WTC11 (cell line): Measurements from ENCODE around the gene CNOT6. TPM values are rescaled to one million over a fixed set of nuclear protein-coding genes. Genes with fewer than 3 reads are reported as not detected.

Source experiments
- ATAC-seq: fragments of 200-7000 bp; cut with Tn5 transposase; 2 replicates; pipeline ENCODE4 v1.10.0; 2021; ENCODE audit warnings: mild to moderate bottlenecking, moderate library complexity
- CTCF ChIA-PET: fragments of 300-600 bp; sonication (Branson Sonifier 250); formaldehyde crosslinking; loops from one replicate; lab custom pipeline; 2021; ENCODE audit warnings: antibody characterized with exemption; lab: Charles Lee
- POLR2A ChIA-PET: fragments of 350-600 bp; sonication (Branson Sonifier 250); formaldehyde crosslinking; loops from one replicate; lab custom pipeline; 2021; ENCODE audit warnings: antibody characterized with exemption; lab: Charles Lee
- DNase-seq: peaks from one replicate; pipeline ENCODE4 v3.0.0; 2021; ENCODE audit warnings: low spot score
- H3K27ac Mint-ChIP-seq: 2 replicates; pipeline ENCODE4 v1.8.0; 2021; ENCODE audit warnings: mixed read lengths
- H3K27me3 Mint-ChIP-seq: 2 replicates; pipeline ENCODE4 v1.8.0; 2021; ENCODE audit warnings: low read depth, mild to moderate bottlenecking, moderate library complexity, mixed read lengths
- H3K36me3 Mint-ChIP-seq: 2 replicates; pipeline ENCODE4 v1.8.0; 2021; ENCODE audit warnings: mixed read lengths
- H3K4me1 Mint-ChIP-seq: 2 replicates; pipeline ENCODE4 v1.8.0; 2022; ENCODE audit warnings: mixed read lengths
- H3K4me3 Mint-ChIP-seq: 2 replicates; pipeline ENCODE4 v1.8.0; 2021; ENCODE audit warnings: mild to moderate bottlenecking, moderate library complexity, mixed read lengths
- H3K9me3 Mint-ChIP-seq: 2 replicates; pipeline ENCODE4 v1.8.0; 2021; ENCODE audit warnings: mixed read lengths
- ATF1 ChIP-seq: sonication (generic); formaldehyde crosslinking; IDR thresholded peaks from 2 replicates; pipeline ENCODE4 v1.8.1; 2023; ENCODE audit warnings: mild to moderate bottlenecking, moderate library complexity, missing genetic modification reagents
- ATF2 ChIP-seq: sonication (generic); formaldehyde crosslinking; IDR thresholded peaks from 2 replicates; pipeline ENCODE4 v1.8.1; 2022; ENCODE audit warnings: low read depth, missing genetic modification reagents, borderline replicate concordance
- FOXP1 ChIP-seq: sonication (generic); formaldehyde crosslinking; IDR thresholded peaks from 2 replicates; pipeline ENCODE4 v1.8.0; 2022; ENCODE audit warnings: missing genetic modification reagents, mild to moderate bottlenecking, moderate library complexity, borderline replicate concordance
- FOXP4 ChIP-seq: sonication (generic); formaldehyde crosslinking; IDR thresholded peaks from 2 replicates; pipeline ENCODE4 v1.8.0; 2022; ENCODE audit warnings: mild to moderate bottlenecking, missing genetic modification reagents
- HMGA2 ChIP-seq: fragments of 250-450 bp; sonication (Bioruptor Pico); IDR thresholded peaks from 2 replicates; pipeline ENCODE4 v1.4.0; 2021; ENCODE audit warnings: mild to moderate bottlenecking, moderate library complexity
- JAZF1 ChIP-seq: fragments of 250-450 bp; sonication (Bioruptor Pico); IDR thresholded peaks from 2 replicates; pipeline ENCODE4 v1.9.0; 2021; ENCODE audit warnings: moderate library complexity, mild to moderate bottlenecking, inconsistent platforms
- MXD4 ChIP-seq: fragments of 250-450 bp; sonication (Bioruptor Pico); IDR thresholded peaks from 2 replicates; pipeline ENCODE4 v1.8.0; 2021; ENCODE audit warnings: mild to moderate bottlenecking, moderate library complexity, borderline replicate concordance
- NFATC4 ChIP-seq: fragments of 250-450 bp; sonication (Bioruptor Pico); IDR thresholded peaks from 2 replicates; pipeline ENCODE4 v1.9.0; 2021; ENCODE audit warnings: mild to moderate bottlenecking
- NFE2L1 ChIP-seq: sonication (generic); formaldehyde crosslinking; IDR thresholded peaks from 2 replicates; pipeline ENCODE4 v1.8.1; 2023; ENCODE audit warnings: missing genetic modification reagents
- NR2C2 ChIP-seq: sonication (generic); formaldehyde crosslinking; IDR thresholded peaks from 2 replicates; pipeline ENCODE4 v1.8.0; 2022; ENCODE audit warnings: mild to moderate bottlenecking, missing genetic modification reagents
- RELA ChIP-seq: sonication (generic); formaldehyde crosslinking; IDR thresholded peaks from 2 replicates; pipeline ENCODE4 v1.8.1; 2022; ENCODE audit warnings: missing genetic modification reagents, mild to moderate bottlenecking, borderline replicate concordance
- SMAD4 ChIP-seq: sonication (generic); formaldehyde crosslinking; IDR thresholded peaks from 2 replicates; pipeline ENCODE4 v1.8.0; 2022; ENCODE audit warnings: mild to moderate bottlenecking, missing genetic modification reagents
- SOX15 ChIP-seq: fragments of 250-450 bp; sonication (Bioruptor Pico); IDR thresholded peaks from 2 replicates; pipeline ENCODE4 v1.9.0; 2021; ENCODE audit warnings: mild to moderate bottlenecking
- SP1 ChIP-seq: sonication (generic); formaldehyde crosslinking; conservative IDR thresholded peaks from 2 replicates; pipeline ENCODE4 v1.8.1; 2022; ENCODE audit warnings: missing genetic modification reagents
- ZNF423 ChIP-seq: fragments of 250-450 bp; sonication (Bioruptor Pico); IDR thresholded peaks from 2 replicates; pipeline ENCODE4 v2.1.2; 2022; ENCODE audit warnings: mild to moderate bottlenecking, moderate library complexity
- ZNF671 ChIP-seq: fragments of 250-450 bp; sonication (Bioruptor Pico); IDR thresholded peaks from 2 replicates; pipeline ENCODE4 v1.8.0; 2021; ENCODE audit warnings: mild to moderate bottlenecking
- total RNA-seq: library from RNA; stranded (reverse); gene quantifications from 3 replicates; pipeline ENCODE4 v1.2.3, GENCODE V29; 2021
- TF ChIP-seq, protein P1 (sequence below): sonication (generic); formaldehyde crosslinking; IDR thresholded peaks from 2 replicates; pipeline ENCODE4 v1.8.0; 2022; ENCODE audit warnings: mild to moderate bottlenecking, missing genetic modification reagents
- TF ChIP-seq, protein P2 (sequence below): sonication (generic); formaldehyde crosslinking; IDR thresholded peaks from 2 replicates; pipeline ENCODE4 v1.8.1; 2023; ENCODE audit warnings: mild to moderate bottlenecking, missing genetic modification reagents
- TF ChIP-seq, protein P3 (sequence below): fragments of 250-450 bp; sonication (Bioruptor Pico); IDR thresholded peaks from 2 replicates; pipeline ENCODE4 v1.9.0; 2021; ENCODE audit warnings: moderate library complexity, mild to moderate bottlenecking, inconsistent platforms, borderline replicate concordance
- TF ChIP-seq, protein P4 (sequence below): fragments of 250-450 bp; sonication (Bioruptor Pico); IDR thresholded peaks from 2 replicates; pipeline ENCODE4 v1.9.0; 2021; ENCODE audit warnings: mild to moderate bottlenecking, borderline replicate concordance
- TF ChIP-seq, protein P5 (sequence below): sonication (generic); formaldehyde crosslinking; conservative IDR thresholded peaks from 2 replicates; pipeline ENCODE4 v1.8.1; 2022; ENCODE audit warnings: mild to moderate bottlenecking, missing genetic modification reagents

Gene CNOT6
- total RNA-seq, 1 experiment from 2014 or later, result 41.0 TPM

- H3K9me3 Mint-ChIP-seq, result peaks cover 16% of the 10 kb centered on the region
- DNase-seq, result no peak
- ChIA-PET CTCF (interaction anchor here (1.0 to 3.3 kb wide), 21 partner anchors 8 to 284 kb away, joined by 3 to 26 read pairs (median 5); partner anchors contain the start of gene RASGEF1C), POLR2A (no interaction called here)
- H3K4me1 Mint-ChIP-seq, result 0 out of 2 replicates have a peak, but pooled peaks cover 6% of the 10 kb centered on the region
- H3K27ac Mint-ChIP-seq, result no peak overlapping the region
- H3K36me3 Mint-ChIP-seq, result peaks cover 15% of the 10 kb centered on the region
- H3K27me3 Mint-ChIP-seq, result no peaks in the 10 kb centered on the region
- TF ChIP-seq, protein P1, sequence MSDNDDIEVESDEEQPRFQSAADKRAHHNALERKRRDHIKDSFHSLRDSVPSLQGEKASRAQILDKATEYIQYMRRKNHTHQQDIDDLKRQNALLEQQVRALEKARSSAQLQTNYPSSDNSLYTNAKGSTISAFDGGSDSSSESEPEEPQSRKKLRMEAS (CRISPR knock-in tag), result no peak
- TF ChIP-seq ZNF423, result no peak
- no peak for TF ChIP-seq FOXP4 (CRISPR knock-in tag)
- no peak for TF ChIP-seq FOXP1 (CRISPR knock-in tag)
- H3K4me3 Mint-ChIP-seq, result no peak overlapping the region
- ATAC-seq, result 0 out of 2 replicates have a peak, but pooled peaks have one; percentile 12
Measured at GRCh38 chr5:180484813-180485212, 9.4 kb upstream of the CNOT6 start.

GRCh38 chr5:180486636-180487149 lies 7.5 kb upstream of the CNOT6 start:
- peaks cover 16% of the 10 kb centered on the region for H3K4me1 Mint-ChIP-seq
- ChIA-PET CTCF (interaction anchor here (3.3 kb wide), 1 partner anchor 171 kb away, joined by 26 read pairs; no protein-coding TSS in a partner anchor), POLR2A (interaction anchor here (0.6 to 0.7 kb wide), 2 partner anchors 29 to 126 kb away, joined by 5 to 8 read pairs; no protein-coding TSS in a partner anchor)
- H3K9me3 Mint-ChIP-seq, result peaks cover 16% of the 10 kb centered on the region
- DNase-seq, result no peak
- H3K36me3 Mint-ChIP-seq, result peaks cover 15% of the 10 kb centered on the region
- no peaks in the 10 kb centered on the region for H3K27me3 Mint-ChIP-seq
- H3K27ac Mint-ChIP-seq, result no peak overlapping the region
- no peak for ATAC-seq
- TF ChIP-seq SP1 (CRISPR knock-in tag) (no peak), NFE2L1 (no peak), ATF2 (CRISPR knock-in tag) (no peak), NR2C2 (no peak), RELA (CRISPR knock-in tag) (no peak), SOX15 (CRISPR knock-in tag) (no peak), FOXP1 (CRISPR knock-in tag) (no peak), SMAD4 (CRISPR knock-in tag) (no peak), ZNF671 (CRISPR knock-in tag) (no peak), MXD4 (CRISPR knock-in tag) (no peak), NFATC4 (CRISPR knock-in tag) (no peak), FOXP4 (CRISPR knock-in tag) (no peak), HMGA2 (CRISPR knock-in tag) (no peak), JAZF1 (no peak), ATF1 (CRISPR knock-in tag) (no peak)
- TF ChIP-seq, protein P2, sequence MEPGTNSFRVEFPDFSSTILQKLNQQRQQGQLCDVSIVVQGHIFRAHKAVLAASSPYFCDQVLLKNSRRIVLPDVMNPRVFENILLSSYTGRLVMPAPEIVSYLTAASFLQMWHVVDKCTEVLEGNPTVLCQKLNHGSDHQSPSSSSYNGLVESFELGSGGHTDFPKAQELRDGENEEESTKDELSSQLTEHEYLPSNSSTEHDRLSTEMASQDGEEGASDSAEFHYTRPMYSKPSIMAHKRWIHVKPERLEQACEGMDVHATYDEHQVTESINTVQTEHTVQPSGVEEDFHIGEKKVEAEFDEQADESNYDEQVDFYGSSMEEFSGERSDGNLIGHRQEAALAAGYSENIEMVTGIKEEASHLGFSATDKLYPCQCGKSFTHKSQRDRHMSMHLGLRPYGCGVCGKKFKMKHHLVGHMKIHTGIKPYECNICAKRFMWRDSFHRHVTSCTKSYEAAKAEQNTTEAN (CRISPR knock-in tag), result no peak
- TF ChIP-seq, protein P3, sequence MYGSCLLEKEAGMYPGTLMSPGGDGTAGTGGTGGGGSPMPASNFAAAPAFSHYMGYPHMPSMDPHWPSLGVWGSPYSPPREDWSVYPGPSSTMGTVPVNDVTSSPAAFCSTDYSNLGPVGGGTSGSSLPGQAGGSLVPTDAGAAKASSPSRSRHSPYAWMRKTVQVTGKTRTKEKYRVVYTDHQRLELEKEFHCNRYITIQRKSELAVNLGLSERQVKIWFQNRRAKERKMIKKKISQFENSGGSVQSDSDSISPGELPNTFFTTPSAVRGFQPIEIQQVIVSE (CRISPR knock-in tag), result no peak
- TF ChIP-seq, protein P4, sequence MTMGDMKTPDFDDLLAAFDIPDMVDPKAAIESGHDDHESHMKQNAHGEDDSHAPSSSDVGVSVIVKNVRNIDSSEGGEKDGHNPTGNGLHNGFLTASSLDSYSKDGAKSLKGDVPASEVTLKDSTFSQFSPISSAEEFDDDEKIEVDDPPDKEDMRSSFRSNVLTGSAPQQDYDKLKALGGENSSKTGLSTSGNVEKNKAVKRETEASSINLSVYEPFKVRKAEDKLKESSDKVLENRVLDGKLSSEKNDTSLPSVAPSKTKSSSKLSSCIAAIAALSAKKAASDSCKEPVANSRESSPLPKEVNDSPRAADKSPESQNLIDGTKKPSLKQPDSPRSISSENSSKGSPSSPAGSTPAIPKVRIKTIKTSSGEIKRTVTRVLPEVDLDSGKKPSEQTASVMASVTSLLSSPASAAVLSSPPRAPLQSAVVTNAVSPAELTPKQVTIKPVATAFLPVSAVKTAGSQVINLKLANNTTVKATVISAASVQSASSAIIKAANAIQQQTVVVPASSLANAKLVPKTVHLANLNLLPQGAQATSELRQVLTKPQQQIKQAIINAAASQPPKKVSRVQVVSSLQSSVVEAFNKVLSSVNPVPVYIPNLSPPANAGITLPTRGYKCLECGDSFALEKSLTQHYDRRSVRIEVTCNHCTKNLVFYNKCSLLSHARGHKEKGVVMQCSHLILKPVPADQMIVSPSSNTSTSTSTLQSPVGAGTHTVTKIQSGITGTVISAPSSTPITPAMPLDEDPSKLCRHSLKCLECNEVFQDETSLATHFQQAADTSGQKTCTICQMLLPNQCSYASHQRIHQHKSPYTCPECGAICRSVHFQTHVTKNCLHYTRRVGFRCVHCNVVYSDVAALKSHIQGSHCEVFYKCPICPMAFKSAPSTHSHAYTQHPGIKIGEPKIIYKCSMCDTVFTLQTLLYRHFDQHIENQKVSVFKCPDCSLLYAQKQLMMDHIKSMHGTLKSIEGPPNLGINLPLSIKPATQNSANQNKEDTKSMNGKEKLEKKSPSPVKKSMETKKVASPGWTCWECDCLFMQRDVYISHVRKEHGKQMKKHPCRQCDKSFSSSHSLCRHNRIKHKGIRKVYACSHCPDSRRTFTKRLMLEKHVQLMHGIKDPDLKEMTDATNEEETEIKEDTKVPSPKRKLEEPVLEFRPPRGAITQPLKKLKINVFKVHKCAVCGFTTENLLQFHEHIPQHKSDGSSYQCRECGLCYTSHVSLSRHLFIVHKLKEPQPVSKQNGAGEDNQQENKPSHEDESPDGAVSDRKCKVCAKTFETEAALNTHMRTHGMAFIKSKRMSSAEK, result no peak
- TF ChIP-seq, protein P5, sequence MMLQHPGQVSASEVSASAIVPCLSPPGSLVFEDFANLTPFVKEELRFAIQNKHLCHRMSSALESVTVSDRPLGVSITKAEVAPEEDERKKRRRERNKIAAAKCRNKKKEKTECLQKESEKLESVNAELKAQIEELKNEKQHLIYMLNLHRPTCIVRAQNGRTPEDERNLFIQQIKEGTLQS, result no peak
- no peak overlapping the region for H3K4me3 Mint-ChIP-seq
